Cardiac ventricle fibroblast (primary cell): ENCODE measurements around the gene INHBB. TPM values are rescaled to one million over a fixed set of nuclear protein-coding genes. Genes with fewer than 3 reads are reported as not detected.

Source experiments
- total RNA-seq: library from RNA; depleted of rRNA; stranded (reverse); fragments of >200 nt; gene quantifications from 2 replicates; pipeline ENCODE4 v1.2.3, GENCODE V29; 2015

Gene INHBB
- 2.1 and 2.4 TPM in 2 replicates for total RNA-seq

DNA sequence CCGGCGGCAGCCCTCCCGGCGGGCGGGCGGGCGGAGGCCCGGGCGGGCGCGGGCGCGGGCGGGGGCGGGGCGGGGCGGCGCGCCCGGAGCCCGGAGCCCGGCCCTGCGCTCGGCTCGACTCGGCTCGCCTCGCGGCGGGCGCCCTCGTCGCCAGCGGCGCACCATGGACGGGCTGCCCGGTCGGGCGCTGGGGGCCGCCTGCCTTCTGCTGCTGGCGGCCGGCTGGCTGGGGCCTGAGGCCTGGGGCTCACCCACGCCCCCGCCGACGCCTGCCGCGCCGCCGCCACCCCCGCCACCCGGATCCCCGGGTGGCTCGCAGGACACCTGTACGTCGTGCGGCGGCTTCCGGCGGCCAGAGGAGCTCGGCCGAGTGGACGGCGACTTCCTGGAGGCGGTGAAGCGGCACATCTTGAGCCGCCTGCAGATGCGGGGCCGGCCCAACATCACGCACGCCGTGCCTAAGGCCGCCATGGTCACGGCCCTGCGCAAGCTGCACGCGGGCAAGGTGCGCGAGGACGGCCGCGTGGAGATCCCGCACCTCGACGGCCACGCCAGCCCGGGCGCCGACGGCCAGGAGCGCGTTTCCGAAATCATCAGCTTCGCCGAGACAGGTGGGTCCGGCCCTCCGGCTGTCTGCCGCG, at the start of gene INHBB:
INHBB (plus strand) TSS at position 111 of the 641 bp plus-strand sequence; CDS start at position 164, 53 bp downstream.

Other genes starting within 250 kb of the INHBB start
- 27.9 and 36.4 TPM in 2 replicates for gene TMEM185B, start 122.7 kb upstream of the INHBB start, total RNA-seq
- 33.4 and 33.9 TPM in 2 replicates for gene RALB, start 93.3 kb upstream of the INHBB start, total RNA-seq